CD4-positive, alpha-beta T cell (primary cell): ENCODE results near the gene PCDH9. TPM values are rescaled to one million over a fixed set of nuclear protein-coding genes. Genes with fewer than 3 reads are reported as not detected.

Experiments used
- ATAC-seq: fragments of 200-7000 bp; cut with Tn5 transposase; one replicate; pipeline ENCODE4 v1.10.0; 2022; ENCODE audit warnings: mild to moderate bottlenecking; ENCODE audit not compliant: poor library complexity
- CTCF ChIA-PET: fragments of 350-600 bp; sonication (Branson Sonifier 250); formaldehyde crosslinking; loops from one replicate; lab custom pipeline; 2021; ENCODE audit warnings: antibody characterized with exemption, inconsistent platforms; lab: Charles Lee
- POLR2A ChIA-PET: fragments of 350-600 bp; sonication (Branson Sonifier 250); formaldehyde crosslinking; loops from one replicate; lab custom pipeline; 2021; ENCODE audit warnings: antibody characterized with exemption, inconsistent platforms; lab: Charles Lee
- DNase-seq, 14 experiments: peaks; one replicate each; pipeline ENCODE4 v3.0.0-alpha.2; 2013 to 2020; ENCODE audit warnings: mixed read lengths in 2 of 14
- H3K27ac ChIP-seq, 2 donors: one replicate each; pipeline versions ENCODE4 v1.5.1 to v1.7.0; 2013; ENCODE audit warnings: low read length in 2 of 2, low read depth in 1 of 2, mild to moderate bottlenecking in 1 of 2
- H3K27me3 ChIP-seq, 2 experiments: 1 replicate in 1 of 2; 2 replicates in 1 of 2; pipeline versions ENCODE4 v1.6.1 to v1.7.0; 2013; ENCODE audit warnings: low read length in 2 of 2, control low read depth in 1 of 2, mild to moderate bottlenecking in 1 of 2, moderate library complexity in 1 of 2; ENCODE audit not compliant: insufficient read depth in 2 of 2, control insufficient read depth in 1 of 2
- H3K36me3 ChIP-seq: one replicate; pipeline ENCODE4 v1.6.1; 2013; ENCODE audit warnings: low read length, control low read depth; ENCODE audit not compliant: insufficient read depth
- H3K4me1 ChIP-seq: one replicate; pipeline ENCODE4 v1.6.1; 2013; ENCODE audit warnings: low read length, control low read depth; ENCODE audit not compliant: insufficient read depth
- H3K4me3 ChIP-seq: one replicate; pipeline ENCODE4 v1.5.1; 2013; ENCODE audit warnings: mild to moderate bottlenecking, low read length, moderate library complexity
- H3K9me3 ChIP-seq, 2 experiments: 1 replicate in 1 of 2; 2 replicates in 1 of 2; pipeline versions ENCODE4 v1.6.1 to v1.7.0; 2013; ENCODE audit warnings: low read length in 2 of 2, mild to moderate bottlenecking in 2 of 2, control low read depth in 1 of 2, moderate library complexity in 1 of 2; ENCODE audit not compliant: control insufficient read depth in 1 of 2, insufficient read depth in 1 of 2
- H3K27ac Mint-ChIP-seq: one replicate; pipeline ENCODE4 v1.8.0; 2020; ENCODE audit warnings: mixed read lengths
- H3K27me3 Mint-ChIP-seq: one replicate; pipeline ENCODE4 v1.8.0; 2021; ENCODE audit warnings: mixed read lengths
- H3K36me3 Mint-ChIP-seq: one replicate; pipeline ENCODE4 v1.8.0; 2021; ENCODE audit warnings: low read depth, mixed read lengths
- H3K4me1 Mint-ChIP-seq: one replicate; pipeline ENCODE4 v1.8.0; 2021; ENCODE audit warnings: low read depth, mixed read lengths
- H3K4me3 Mint-ChIP-seq: one replicate; pipeline ENCODE4 v1.8.0; 2020; ENCODE audit warnings: mild to moderate bottlenecking, mixed read lengths
- H3K9me3 Mint-ChIP-seq: one replicate; pipeline ENCODE4 v1.8.0; 2020; ENCODE audit warnings: mixed read lengths
- intact Hi-C, 2 experiments: fragments of 100-400 bp; cut with DNase I in 1 of 2; cut with micrococcal nuclease in 1 of 2; formaldehyde crosslinking; loops; one replicate each; pipeline versions ENCODE4 v1.15.1 to v1.9.0; 2023 to 2025; cut with DNase I, micrococcal nuclease
- total RNA-seq, 174 experiments: library from RNA in 2 of 174; stranded (reverse) in 2 of 174; gene quantifications; one replicate each; pipeline ENCODE4 v1.2.3 and lab custom pipeline; 2021 to 2026
- TF ChIP-seq, protein P1 (sequence below): fragments of 200-600 bp; IDR thresholded peaks from one replicate; pipeline ENCODE4 v1.8.0; 2022; ENCODE audit warnings: antibody characterized with exemption, mild to moderate bottlenecking

PCDH9 gene
- total RNA-seq, 2 experiments from 2014 or later: 0.08 to 0.19 TPM

DNA sequence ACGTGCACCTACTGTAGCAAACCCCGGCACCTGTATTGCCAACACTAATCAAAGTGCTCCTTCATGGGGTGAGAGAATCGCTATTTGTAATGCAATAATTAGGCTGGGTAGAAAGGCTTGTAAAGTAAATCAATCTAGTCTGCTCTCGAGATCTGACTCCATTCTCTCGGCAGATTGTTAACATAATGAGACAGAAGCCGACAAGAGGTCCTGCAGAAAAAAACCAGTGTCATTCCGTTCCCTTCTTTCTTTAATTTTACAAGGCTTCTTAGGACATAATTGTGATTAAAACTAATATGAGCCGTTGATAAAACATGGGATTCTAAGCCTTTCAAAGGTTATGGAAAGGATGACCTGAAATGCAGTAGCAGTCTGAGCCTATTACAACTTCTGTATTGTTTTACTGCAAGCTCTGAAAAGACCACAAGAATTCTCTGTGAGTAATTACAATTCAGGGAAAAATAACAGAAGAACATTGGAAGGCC lies 530.0 kb downstream of the PCDH9 start:
- no peaks in the 10 kb centered on the region for H3K9me3 ChIP-seq
- no peak overlapping the region for H3K4me3 Mint-ChIP-seq
- ATAC-seq (no peak), DNase-seq (no peak)
- H3K4me1 Mint-ChIP-seq: no peaks in the 10 kb centered on the region
- no peaks in the 10 kb centered on the region for H3K36me3 ChIP-seq
- H3K9me3 Mint-ChIP-seq: no peaks in the 10 kb centered on the region
- H3K27ac Mint-ChIP-seq: no peak overlapping the region
- no peak overlapping the region for H3K27ac ChIP-seq
- H3K36me3 Mint-ChIP-seq: no peaks in the 10 kb centered on the region
- no peaks in the 10 kb centered on the region for H3K4me1 ChIP-seq
- H3K4me3 ChIP-seq: no peak overlapping the region
- H3K27me3 ChIP-seq: no peaks in the 10 kb centered on the region
- TF ChIP-seq, protein P1, sequence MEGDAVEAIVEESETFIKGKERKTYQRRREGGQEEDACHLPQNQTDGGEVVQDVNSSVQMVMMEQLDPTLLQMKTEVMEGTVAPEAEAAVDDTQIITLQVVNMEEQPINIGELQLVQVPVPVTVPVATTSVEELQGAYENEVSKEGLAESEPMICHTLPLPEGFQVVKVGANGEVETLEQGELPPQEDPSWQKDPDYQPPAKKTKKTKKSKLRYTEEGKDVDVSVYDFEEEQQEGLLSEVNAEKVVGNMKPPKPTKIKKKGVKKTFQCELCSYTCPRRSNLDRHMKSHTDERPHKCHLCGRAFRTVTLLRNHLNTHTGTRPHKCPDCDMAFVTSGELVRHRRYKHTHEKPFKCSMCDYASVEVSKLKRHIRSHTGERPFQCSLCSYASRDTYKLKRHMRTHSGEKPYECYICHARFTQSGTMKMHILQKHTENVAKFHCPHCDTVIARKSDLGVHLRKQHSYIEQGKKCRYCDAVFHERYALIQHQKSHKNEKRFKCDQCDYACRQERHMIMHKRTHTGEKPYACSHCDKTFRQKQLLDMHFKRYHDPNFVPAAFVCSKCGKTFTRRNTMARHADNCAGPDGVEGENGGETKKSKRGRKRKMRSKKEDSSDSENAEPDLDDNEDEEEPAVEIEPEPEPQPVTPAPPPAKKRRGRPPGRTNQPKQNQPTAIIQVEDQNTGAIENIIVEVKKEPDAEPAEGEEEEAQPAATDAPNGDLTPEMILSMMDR: no peak
- ChIA-PET CTCF (no interaction called here), POLR2A (no interaction called here)
- intact Hi-C loops: no loop called here
- no peaks in the 10 kb centered on the region for H3K27me3 Mint-ChIP-seq

DNA sequence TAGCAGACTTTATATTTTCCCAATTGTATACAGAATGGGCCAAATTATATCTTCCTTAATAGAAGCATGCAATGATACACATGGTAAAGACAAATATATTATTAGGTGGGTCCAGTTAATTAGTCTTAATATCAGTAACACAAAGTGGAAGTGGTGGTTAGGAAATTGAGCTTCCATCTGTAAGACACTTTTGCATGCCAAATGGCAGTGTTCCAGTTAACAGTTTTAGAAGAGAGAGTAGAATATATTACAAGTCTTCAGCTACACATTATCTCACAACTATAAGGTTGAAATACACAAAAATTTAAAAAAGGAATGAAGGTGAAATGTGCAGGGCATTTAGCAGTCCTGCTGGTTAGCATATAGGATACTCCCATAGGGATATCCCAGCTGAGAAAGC lies 536.5 kb downstream of the PCDH9 start:
- DNase-seq: no peak
- Mint-ChIP-seq H3K9me3 (no peaks in the 10 kb centered on the region), H3K36me3 (no peaks in the 10 kb centered on the region), H3K4me3 (no peak overlapping the region), H3K27me3 (no peaks in the 10 kb centered on the region), H3K4me1 (no peaks in the 10 kb centered on the region), H3K27ac (no peak overlapping the region)
- Histone ChIP-seq H3K4me3 (no peak overlapping the region), H3K9me3 (no peaks in the 10 kb centered on the region), H3K27me3 (no peaks in the 10 kb centered on the region), H3K27ac (no peak overlapping the region), H3K36me3 (no peaks in the 10 kb centered on the region), H3K4me1 (no peaks in the 10 kb centered on the region)
- CTCF ChIA-PET: no interaction called here
- TF ChIP-seq, protein P1: no peak
- ATAC-seq: no peak
- POLR2A ChIA-PET: no interaction called here
- intact Hi-C loops: no loop called here

DNA sequence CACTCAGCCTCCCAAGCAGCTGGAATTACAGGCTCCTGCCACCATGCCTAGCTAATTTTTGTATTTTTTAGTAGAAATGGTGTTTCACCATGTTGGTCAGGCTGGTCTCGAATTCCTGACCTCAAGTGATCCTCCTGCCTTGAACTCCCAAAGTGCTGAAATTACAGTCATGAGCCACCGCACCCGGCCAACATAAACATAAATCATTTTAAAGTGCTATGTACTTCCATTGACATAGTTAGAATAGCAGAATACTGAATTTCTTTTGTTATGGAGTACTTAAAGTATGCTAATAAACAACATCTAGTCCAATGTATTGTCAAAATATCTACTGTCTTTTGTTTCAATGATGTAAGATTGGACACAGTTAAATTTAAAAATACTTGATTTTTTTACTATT lies 539.0 kb downstream of the PCDH9 start:
- POLR2A ChIA-PET: no interaction called here
- intact Hi-C loops: no loop called here
- H3K36me3 ChIP-seq: no peaks in the 10 kb centered on the region
- CTCF ChIA-PET: no interaction called here
- Mint-ChIP-seq H3K27me3 (no peaks in the 10 kb centered on the region), H3K4me1 (no peaks in the 10 kb centered on the region), H3K36me3 (no peaks in the 10 kb centered on the region), H3K9me3 (no peaks in the 10 kb centered on the region), H3K27ac (no peak overlapping the region), H3K4me3 (no peak overlapping the region)
- no peaks in the 10 kb centered on the region for H3K27me3 ChIP-seq
- no peak overlapping the region for H3K4me3 ChIP-seq
- H3K9me3 ChIP-seq: no peaks in the 10 kb centered on the region
- no peak overlapping the region for H3K27ac ChIP-seq
- DNase-seq (no peak), ATAC-seq (no peak)
- no peaks in the 10 kb centered on the region for H3K4me1 ChIP-seq
- TF ChIP-seq, protein P1: no peak
